BJ (cell line): ENCODE results near the gene SYNGR4. TPM values are rescaled to one million over a fixed set of nuclear protein-coding genes. Genes with fewer than 3 reads are reported as not detected.

ENCODE experiments used
- CTCF ChIA-PET: fragments of 350-600 bp; formaldehyde crosslinking; extraction: SDS; loops from one replicate; lab custom pipeline; 2021; ENCODE audit warnings: antibody characterized with exemption, inconsistent platforms; lab: Yijun Ruan, JAX
- POLR2A ChIA-PET: fragments of 300-600 bp; sonication (Branson Sonifier 250); formaldehyde crosslinking; extraction: SDS; loops from one replicate; lab custom pipeline; 2021; ENCODE audit warnings: antibody characterized with exemption; lab: Charles Lee
- DNase-seq: peaks from one replicate; pipeline ENCODE4 v3.0.0-alpha.2; 2011; ENCODE audit warnings: low read depth
- H3K27me3 ChIP-seq: 2 replicates; pipeline ENCODE4 v1.6.0; 2011; ENCODE audit warnings: low read length; ENCODE audit not compliant: control insufficient read depth, insufficient read depth
- H3K36me3 ChIP-seq: 2 replicates; pipeline ENCODE4 v1.5.1; 2011; ENCODE audit warnings: low read length; ENCODE audit not compliant: control insufficient read depth, insufficient read depth
- H3K4me3 ChIP-seq: 2 replicates; pipeline ENCODE4 v1.5.1; 2011; ENCODE audit warnings: low read depth, mild to moderate bottlenecking, control low read depth, low read length
- CTCF ChIP-seq: IDR thresholded peaks from 2 replicates; pipeline ENCODE4 v1.5.1; 2011; ENCODE audit warnings: low read depth, mild to moderate bottlenecking, control low read depth, inconsistent platforms, low read length, moderate library complexity; ENCODE audit not compliant: insufficient read depth
- polyA plus RNA-seq: library from polyadenylated mRNA; depleted of rRNA; stranded (reverse); fragments of >200 nt; gene quantifications from 2 replicates; pipeline ENCODE4 v1.2.3, GENCODE V29; 2011

The SYNGR4 gene
- polyA plus RNA-seq, 1 experiment: not detected

GRCh38 chr19:48338253-48338755 lies 25.9 kb upstream of the SYNGR4 start:
- ChIA-PET CTCF (interaction anchor here (1.3 kb wide), 1 partner anchor 20 kb away, joined by 4 read pairs; no protein-coding TSS in a partner anchor), POLR2A (no interaction called here)
- DNase-seq: no peak
- no peak overlapping the region for H3K4me3 ChIP-seq
- TF ChIP-seq CTCF: no peak
- no peaks in the 10 kb centered on the region; the same call in 1 of the 2 replicates for H3K36me3 ChIP-seq
- no peaks in the 10 kb centered on the region for H3K27me3 ChIP-seq

DNA sequence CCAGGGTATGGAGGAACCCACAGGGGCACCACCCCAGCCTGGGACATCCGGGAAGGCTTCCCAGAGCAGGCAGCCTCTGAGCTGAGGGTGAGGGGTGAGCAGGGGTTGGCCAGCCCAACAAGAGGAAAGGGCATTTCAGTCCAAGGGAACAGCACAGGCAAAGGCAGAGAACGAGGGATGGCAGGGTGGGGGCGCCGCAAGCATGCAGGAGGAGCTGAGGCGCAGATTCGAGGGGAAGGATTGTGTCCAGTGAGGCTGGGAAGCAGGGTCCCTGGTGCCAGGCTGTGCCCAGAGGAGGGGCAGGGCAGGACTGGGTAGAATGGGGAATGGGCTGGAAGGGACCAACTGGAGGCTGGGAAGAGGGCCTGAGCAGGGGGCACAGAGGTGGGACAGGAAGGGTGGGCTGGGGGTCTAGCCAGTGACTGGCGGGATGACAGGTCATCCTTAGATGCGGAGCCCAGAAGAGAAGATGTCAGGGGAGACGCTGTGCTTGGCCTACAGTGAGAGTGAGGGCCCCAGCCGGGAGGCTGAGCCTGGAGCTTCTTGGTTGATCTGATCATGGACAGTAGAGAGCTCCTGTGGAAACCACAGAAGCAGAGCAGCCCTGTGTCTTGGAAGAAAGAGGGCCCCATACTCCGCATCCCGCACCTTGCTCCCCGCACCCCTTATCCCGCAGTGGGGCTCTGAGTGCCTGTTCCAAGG lies 25.2 kb upstream of the SYNGR4 start:
- no peak overlapping the region for H3K4me3 ChIP-seq
- H3K36me3 ChIP-seq: no peaks in the 10 kb centered on the region; the same call in 1 of the 2 replicates
- no peaks in the 10 kb centered on the region for H3K27me3 ChIP-seq
- DNase-seq: no peak
- CTCF ChIA-PET: interaction anchor here (1.3 kb wide), 2 partner anchors 19 to 21 kb away, joined by 3 to 4 read pairs; no protein-coding TSS in a partner anchor
- POLR2A ChIA-PET: no interaction called here
- no peak for TF ChIP-seq CTCF

DNA sequence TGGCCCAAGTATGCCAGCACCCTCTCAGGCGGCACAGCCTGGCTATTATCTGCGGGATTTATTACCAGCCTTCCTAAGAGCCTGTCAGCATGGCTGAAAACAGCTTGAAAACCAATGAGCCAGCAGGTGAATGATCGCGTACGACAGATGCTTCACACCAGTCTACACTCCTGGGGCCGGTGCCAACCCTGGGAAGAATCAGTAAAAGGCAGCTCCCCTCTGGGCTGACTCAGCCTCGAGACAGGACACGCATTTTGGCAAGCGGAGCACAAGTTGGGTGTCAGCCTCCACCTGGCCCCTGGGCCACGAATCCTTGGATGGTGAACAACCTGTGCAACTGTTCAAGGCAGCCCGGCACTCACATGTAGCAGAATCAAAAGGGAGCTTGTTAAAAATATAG lies 23.2 kb upstream of the SYNGR4 start:
- Histone ChIP-seq H3K4me3 (no peak overlapping the region), H3K36me3 (no peaks in the 10 kb centered on the region; the same call in 1 of the 2 replicates), H3K27me3 (no peaks in the 10 kb centered on the region)
- ChIA-PET POLR2A (no interaction called here), CTCF (interaction anchor here (0.6 to 1.2 kb wide), 5 partner anchors 9 to 178 kb away, joined by 3 to 9 read pairs (median 3); no protein-coding TSS in a partner anchor)
- TF ChIP-seq CTCF: no peak
- no peak for DNase-seq

- no peak overlapping the region for H3K4me3 ChIP-seq
- no peaks in the 10 kb centered on the region for H3K27me3 ChIP-seq
- CTCF ChIA-PET: interaction anchor here (0.9 to 1.2 kb wide), 3 partner anchors 9 to 22 kb away, joined by 3 to 9 read pairs (median 3); no protein-coding TSS in a partner anchor
- DNase-seq: no peak
- POLR2A ChIA-PET: no interaction called here
- no peaks in the 10 kb centered on the region; the same call in 1 of the 2 replicates for H3K36me3 ChIP-seq
- TF ChIP-seq CTCF: no peak
These were observed 22.4 kb upstream of the SYNGR4 start for GRCh38 chr19:48341515-48342413.

DNA sequence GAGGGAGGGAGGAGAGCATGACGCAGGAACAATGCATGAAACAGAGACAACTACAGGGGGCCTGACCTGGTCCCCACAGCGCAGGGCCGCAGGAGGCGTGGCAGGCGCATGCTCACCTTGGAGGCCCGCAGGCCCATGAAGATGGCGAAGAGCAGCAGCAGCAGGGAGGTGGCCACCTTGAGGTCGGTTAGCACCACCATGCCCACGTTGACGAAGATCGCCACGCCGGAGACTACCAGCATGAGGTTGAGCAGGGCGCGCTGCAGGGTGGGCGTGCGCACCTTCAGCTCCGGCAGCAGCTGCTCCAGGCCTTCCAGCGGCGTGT lies 21.8 kb upstream of the SYNGR4 start:
- Histone ChIP-seq H3K4me3 (no peak overlapping the region), H3K36me3 (no peaks in the 10 kb centered on the region; the same call in 1 of the 2 replicates), H3K27me3 (no peaks in the 10 kb centered on the region)
- CTCF ChIA-PET: interaction anchor here (2.1 kb wide), 1 partner anchor 9 kb away, joined by 10 read pairs; no protein-coding TSS in a partner anchor
- TF ChIP-seq CTCF: no peak
- DNase-seq: no peak
- POLR2A ChIA-PET: no interaction called here
